22Rv1 (cell line): ENCODE measurements around the gene WDR6.

Experiments used
- CTCF ChIP-seq: fragments of 450-650 bp; IDR thresholded peaks from 2 replicates; pipeline ENCODE4 v1.5.1; 2017; ENCODE audit warnings: mild to moderate bottlenecking
- ZFX ChIP-seq: fragments of 450-650 bp; IDR thresholded peaks from 2 replicates; pipeline ENCODE4 v1.6.1; 2017; ENCODE audit warnings: antibody characterized with exemption, borderline replicate concordance

DNA sequence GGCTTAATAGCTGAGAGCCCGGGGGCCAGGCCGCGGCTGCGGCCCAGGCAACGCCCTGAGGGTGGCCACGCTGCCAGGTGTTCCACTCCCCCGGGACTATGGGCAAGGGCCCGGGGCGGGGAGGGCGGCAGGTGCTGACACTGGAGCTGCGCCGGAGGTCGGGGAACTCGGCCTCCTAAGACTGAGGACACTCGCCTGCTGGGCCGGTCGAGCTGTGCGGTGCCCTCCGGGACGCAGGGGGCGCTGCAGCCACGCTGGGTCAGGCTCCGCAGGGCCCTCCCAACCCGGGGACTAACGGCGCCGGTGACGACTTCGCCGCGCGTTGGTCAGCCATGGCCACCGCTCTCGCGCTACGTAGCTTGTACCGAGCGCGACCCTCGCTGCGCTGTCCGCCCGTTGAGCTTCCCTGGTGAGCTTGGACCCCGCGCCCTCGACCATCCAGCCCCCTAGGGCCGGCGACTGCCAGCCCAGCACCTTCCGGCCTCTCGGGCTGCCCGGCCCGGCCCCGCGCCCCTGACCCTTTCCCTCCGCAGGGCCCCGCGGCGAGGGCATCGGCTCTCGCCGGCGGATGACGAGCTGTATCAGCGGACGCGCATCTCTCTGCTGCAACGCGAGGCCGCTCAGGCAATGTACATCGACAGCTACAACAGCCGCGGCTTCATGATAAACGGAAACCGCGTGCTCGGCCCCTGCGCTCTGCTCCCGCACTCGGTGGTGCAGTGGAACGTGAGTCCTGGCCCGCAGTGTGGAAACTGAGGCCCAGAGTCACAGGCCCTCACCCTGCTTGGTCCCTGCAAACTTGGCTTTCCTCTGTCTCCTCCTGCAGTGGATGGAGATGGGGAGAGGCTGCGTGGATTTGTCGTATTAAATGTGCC is 14.9 kb downstream of the WDR6 start, which contains the start of gene NDUFAF3:
- TF ChIP-seq CTCF (peak; percentile 97), ZFX (no peak)
